Fibroblast of lung (primary cell): ENCODE results near the gene SCUBE1. TPM values are rescaled to one million over a fixed set of nuclear protein-coding genes. Genes with fewer than 3 reads are reported as not detected.

Experiments
- DNase-seq, 2 donors: peaks; one replicate each; pipeline versions ENCODE4 v3.0.0 to v3.0.0-alpha.2; 2010; ENCODE audit warnings: low read depth in 2 of 2
- H2AFZ ChIP-seq: 2 replicates; pipeline ENCODE4 v1.5.1; 2012; ENCODE audit warnings: low read length, control low read depth, inconsistent platforms
- H3K27ac ChIP-seq: 2 replicates; pipeline ENCODE4 v1.5.1; 2011; ENCODE audit warnings: low read length, control low read depth; ENCODE audit not compliant: insufficient read depth
- H3K27me3 ChIP-seq: 2 replicates; pipeline ENCODE4 v1.5.1; 2011; ENCODE audit warnings: mild to moderate bottlenecking, low read length; ENCODE audit not compliant: control insufficient read depth, insufficient read depth
- H3K36me3 ChIP-seq: 2 replicates; pipeline ENCODE4 v1.5.1; 2011; ENCODE audit warnings: low read length; ENCODE audit not compliant: control insufficient read depth, insufficient read depth
- H3K4me1 ChIP-seq: 2 replicates; pipeline ENCODE4 v1.5.1; 2011; ENCODE audit warnings: low read length; ENCODE audit not compliant: control insufficient read depth, insufficient read depth; ENCODE audit errors: extremely low read depth
- H3K4me2 ChIP-seq: 2 replicates; pipeline ENCODE4 v1.5.1; 2011; ENCODE audit warnings: low read length, control low read depth; ENCODE audit not compliant: insufficient read depth; ENCODE audit errors: extremely low read depth
- H3K4me3 ChIP-seq, 4 experiments: fragments of 200-600 bp in 1 of 4; sonication (generic) in 1 of 4; replicated peaks in 1 of 4; 2 replicates each; pipeline ENCODE4 v1.5.1; 2011 to 2016; ENCODE audit warnings: low read length in 4 of 4, low read depth in 3 of 4, mild to moderate bottlenecking in 3 of 4, control low read depth in 2 of 4, inconsistent platforms in 1 of 4, mixed read lengths in 1 of 4; ENCODE audit not compliant: insufficient read depth in 1 of 4; ENCODE audit errors: control extremely low read depth in 1 of 4
- H3K79me2 ChIP-seq: 2 replicates; pipeline ENCODE4 v1.5.1; 2012; ENCODE audit warnings: mild to moderate bottlenecking, low read length, inconsistent platforms; ENCODE audit not compliant: control insufficient read depth, insufficient read depth
- H3K9ac ChIP-seq: 2 replicates; pipeline ENCODE4 v1.5.1; 2011; ENCODE audit warnings: mild to moderate bottlenecking, low read length, control low read depth; ENCODE audit not compliant: insufficient read depth
- H3K9me3 ChIP-seq: 2 replicates; pipeline ENCODE4 v1.5.1; 2012; ENCODE audit warnings: low read depth, low read length; ENCODE audit not compliant: control insufficient read depth, insufficient read depth
- H4K20me1 ChIP-seq: 2 replicates; pipeline ENCODE4 v1.5.1; 2011; ENCODE audit warnings: low read length; ENCODE audit not compliant: control insufficient read depth, insufficient read depth; ENCODE audit errors: extremely low read depth
- EZH2 ChIP-seq: IDR thresholded peaks from 2 replicates; pipeline ENCODE4 v1.5.1; 2012; ENCODE audit warnings: low read length, control low read depth, mild to moderate bottlenecking; ENCODE audit errors: missing control alignments
- polyA plus RNA-seq, 2 donors: library from polyadenylated mRNA; depleted of rRNA in 1 of 2; stranded (reverse) in 1 of 2; unstranded in 1 of 2; fragments of >200 nt; gene quantifications; 2 replicates each; pipeline ENCODE4 v1.2.1, GENCODE V29; 2011 to 2012; ENCODE audit warnings: missing spikeins in 1 of 2
- total RNA-seq: library from RNA; depleted of rRNA; stranded (reverse); fragments of >200 nt; gene quantifications from 2 replicates; pipeline ENCODE4 v1.2.1, GENCODE V29; 2014
- TF ChIP-seq, protein P1 (sequence below), 2 donors: IDR thresholded peaks in 1 of 2; conservative IDR thresholded peaks in 1 of 2; 1 replicate in 1 of 2; 2 replicates in 1 of 2; pipeline ENCODE4 v1.5.1; 2011 to 2012; ENCODE audit warnings: low read length in 2 of 2, control low read depth in 1 of 2, inconsistent platforms in 1 of 2, low read depth in 1 of 2, mild to moderate bottlenecking in 1 of 2

Gene SCUBE1
- total and polyA plus RNA-seq, 2 donors (not counting 1 experiment from before 2014, with no cell fraction given), result 0.17 TPM; not detected in 1

DNA sequence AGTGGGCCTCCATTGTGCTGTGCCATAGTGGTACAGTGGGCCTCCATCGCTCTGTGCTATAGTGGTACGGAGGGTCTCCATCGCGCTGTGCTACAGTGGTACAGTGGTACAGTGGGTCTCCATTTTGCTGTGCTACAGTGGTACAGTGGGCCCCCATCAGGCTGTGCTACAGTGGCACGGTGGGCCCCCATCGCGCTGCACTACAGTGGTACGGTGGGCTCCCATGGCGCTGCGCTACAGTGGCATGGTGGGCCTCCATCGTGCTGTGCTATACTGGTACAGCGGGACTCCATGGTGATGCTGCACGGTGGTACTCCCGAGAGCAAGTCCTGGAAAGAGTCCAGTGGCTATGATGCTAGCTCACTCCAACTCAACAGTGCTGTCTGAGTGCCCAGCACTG is 51.8 kb downstream of the SCUBE1 start:
- DNase-seq, result no peak
- H2AFZ ChIP-seq, result no peak overlapping the region
- H3K4me1 ChIP-seq, result no peaks in the 10 kb centered on the region
- H4K20me1 ChIP-seq, result no peaks in the 10 kb centered on the region
- TF ChIP-seq, protein P1, sequence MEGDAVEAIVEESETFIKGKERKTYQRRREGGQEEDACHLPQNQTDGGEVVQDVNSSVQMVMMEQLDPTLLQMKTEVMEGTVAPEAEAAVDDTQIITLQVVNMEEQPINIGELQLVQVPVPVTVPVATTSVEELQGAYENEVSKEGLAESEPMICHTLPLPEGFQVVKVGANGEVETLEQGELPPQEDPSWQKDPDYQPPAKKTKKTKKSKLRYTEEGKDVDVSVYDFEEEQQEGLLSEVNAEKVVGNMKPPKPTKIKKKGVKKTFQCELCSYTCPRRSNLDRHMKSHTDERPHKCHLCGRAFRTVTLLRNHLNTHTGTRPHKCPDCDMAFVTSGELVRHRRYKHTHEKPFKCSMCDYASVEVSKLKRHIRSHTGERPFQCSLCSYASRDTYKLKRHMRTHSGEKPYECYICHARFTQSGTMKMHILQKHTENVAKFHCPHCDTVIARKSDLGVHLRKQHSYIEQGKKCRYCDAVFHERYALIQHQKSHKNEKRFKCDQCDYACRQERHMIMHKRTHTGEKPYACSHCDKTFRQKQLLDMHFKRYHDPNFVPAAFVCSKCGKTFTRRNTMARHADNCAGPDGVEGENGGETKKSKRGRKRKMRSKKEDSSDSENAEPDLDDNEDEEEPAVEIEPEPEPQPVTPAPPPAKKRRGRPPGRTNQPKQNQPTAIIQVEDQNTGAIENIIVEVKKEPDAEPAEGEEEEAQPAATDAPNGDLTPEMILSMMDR (conservative IDR thresholded peaks at IDR 0.05 in 1 of 2, IDR thresholded peaks at IDR 0.05 in 1 of 2; ENCODE audit: low read depth in 1 of 2, low read length in 2 of 2), result no peak
- TF ChIP-seq EZH2, result no peak
- H3K36me3 ChIP-seq, result no peaks in the 10 kb centered on the region
- H3K9me3 ChIP-seq, result no peaks in the 10 kb centered on the region
- no peak overlapping the region for H3K9ac ChIP-seq
- no peaks in the 10 kb centered on the region for H3K79me2 ChIP-seq
- H3K27ac ChIP-seq, result no peak overlapping the region
- no peak overlapping the region for H3K4me2 ChIP-seq
- no peaks in the 10 kb centered on the region for H3K27me3 ChIP-seq
- no peak overlapping the region for H3K4me3 ChIP-seq

DNA sequence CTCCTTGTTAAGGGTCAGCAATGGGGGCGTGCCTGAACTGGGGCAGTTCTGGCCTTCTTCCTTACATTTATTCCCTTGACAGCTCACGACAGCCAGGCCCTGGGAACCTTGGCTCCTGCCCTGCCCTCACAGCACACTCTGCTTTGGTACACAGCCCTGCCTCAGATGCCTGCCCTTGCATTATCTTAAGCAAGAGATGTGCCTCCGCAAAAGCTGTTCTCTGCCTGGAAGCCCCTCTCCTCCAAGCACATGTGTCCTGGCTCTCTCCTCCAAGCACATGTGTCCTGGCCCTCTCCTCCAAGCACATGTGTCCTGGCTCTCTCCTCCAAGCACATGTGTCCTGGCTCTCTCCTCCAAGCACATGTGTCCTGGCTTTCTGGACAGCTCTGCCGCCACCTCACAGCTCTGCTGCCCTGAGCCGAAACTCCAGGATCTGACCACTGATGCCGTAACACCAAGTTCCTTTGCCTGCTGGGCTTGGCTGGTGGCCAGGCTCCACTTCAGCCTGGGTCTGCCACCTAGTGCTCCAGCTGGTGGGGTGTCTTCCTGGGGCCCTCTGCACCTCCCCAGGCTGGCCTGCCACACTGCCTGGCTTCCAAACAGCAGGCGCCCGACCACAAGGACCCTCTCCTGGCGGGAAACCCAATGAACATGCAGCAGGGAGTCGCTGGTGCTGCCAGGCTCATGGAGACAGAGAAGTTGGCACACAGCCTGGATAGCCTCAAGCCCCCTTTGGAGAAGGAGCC is 53.0 kb downstream of the SCUBE1 start:
- Histone ChIP-seq H4K20me1 (no peaks in the 10 kb centered on the region), H3K9ac (peak overlapping the region; percentile 16), H3K27ac (no peak overlapping the region), H3K4me1 (no peaks in the 10 kb centered on the region), H3K9me3 (no peaks in the 10 kb centered on the region), H3K4me3 (peak overlapping the region in 3 of 4 experiments; percentile 35 to 52 (median 39)), H3K79me2 (no peaks in the 10 kb centered on the region), H3K4me2 (peak overlapping the region; percentile 71), H3K36me3 (no peaks in the 10 kb centered on the region), H2AFZ (peak overlapping the region; percentile 83), H3K27me3 (no peaks in the 10 kb centered on the region)
- peak; percentile 23 to 47 for DNase-seq
- TF ChIP-seq, protein P1 (conservative IDR thresholded peaks at IDR 0.05 in 1 of 2, IDR thresholded peaks at IDR 0.05 in 1 of 2; ENCODE audit: low read depth in 1 of 2, low read length in 2 of 2), result no peak

DNA sequence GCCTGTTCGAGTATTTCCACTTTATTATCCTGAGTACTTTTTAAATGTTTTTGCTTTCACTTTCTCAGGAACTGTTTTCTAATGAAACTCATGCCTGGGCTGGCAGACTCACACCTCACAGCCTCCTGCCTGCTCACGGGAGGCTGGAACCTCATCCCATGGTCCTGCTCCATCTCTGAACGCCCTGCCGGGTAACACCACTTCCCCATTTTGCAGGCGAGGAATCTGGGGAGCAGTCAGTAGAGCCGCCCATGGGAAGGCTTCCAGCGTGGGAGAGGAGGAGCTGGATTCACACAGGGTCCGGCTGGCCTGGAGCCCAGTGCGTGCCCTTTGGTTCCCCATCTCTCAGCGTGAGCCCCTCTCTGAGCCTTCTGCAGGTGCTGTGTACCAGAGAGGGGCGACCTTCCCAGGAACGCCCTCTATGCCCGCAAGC is 53.6 kb downstream of the SCUBE1 start:
- Histone ChIP-seq H2AFZ (peak overlapping the region; percentile 83), H3K79me2 (no peaks in the 10 kb centered on the region), H3K4me1 (no peaks in the 10 kb centered on the region), H4K20me1 (no peaks in the 10 kb centered on the region), H3K27me3 (no peaks in the 10 kb centered on the region), H3K4me2 (peak overlapping the region; percentile 71), H3K36me3 (no peaks in the 10 kb centered on the region), H3K9me3 (no peaks in the 10 kb centered on the region), H3K4me3 (peak overlapping the region; percentile 23 to 52 (median 37)), H3K9ac (peak overlapping the region; percentile 16), H3K27ac (no peak overlapping the region)
- TF ChIP-seq, protein P1 (conservative IDR thresholded peaks at IDR 0.05 in 1 of 2, IDR thresholded peaks at IDR 0.05 in 1 of 2; ENCODE audit: low read depth in 1 of 2, low read length in 2 of 2), result no peak
- TF ChIP-seq EZH2, result no peak
- peak in 1 of 2 donors; percentile 11 for DNase-seq
